Kidney tubule cell (primary cell): Measurements from ENCODE around the gene ABLIM1.
A peak's percentile ranks its signal among the peaks of the same experiment; 100 is the strongest.

ENCODE experiments used
- DNase-seq: peaks from one replicate; pipeline ENCODE4 v3.0.0-alpha.2; 2018; ENCODE audit warnings: low spot score

ABLIM1 gene

GRCh38 chr10:114408112-114408967 is 249.7 kb downstream of the ABLIM1 start:
- DNase-seq: peak; percentile 42

GRCh38 chr10:114406455-114406854 is 251.6 kb downstream of the ABLIM1 start:
- no peak for DNase-seq

GRCh38 chr10:114405011-114405350 is 253.1 kb downstream of the ABLIM1 start:
- DNase-seq: peak; percentile 22

- DNase-seq: peak; percentile 58
These were observed 253.7 kb downstream of the ABLIM1 start, which contains the start of gene AFAP1L2 for GRCh38 chr10:114404171-114405010. Gene AFAP1L2 (minus strand): TSS chr10:114404502. CDS start chr10:114404455, 47 bp downstream.

GRCh38 chr10:114403541-114404161 is 254.4 kb downstream of the ABLIM1 start:
- DNase-seq: peak; percentile 51

GRCh38 chr10:114402871-114403540 is 255.1 kb downstream of the ABLIM1 start:
- peak; percentile 54 for DNase-seq

- DNase-seq: no peak
These were observed 255.8 kb downstream of the ABLIM1 start for GRCh38 chr10:114402233-114402632.

- peak; percentile 73 for DNase-seq
These were observed 256.8 kb downstream of the ABLIM1 start for GRCh38 chr10:114401195-114401791.

- DNase-seq: no peak
These were observed 258.0 kb downstream of the ABLIM1 start for GRCh38 chr10:114400091-114400490.

GRCh38 chr10:114399576-114399975 is 258.5 kb downstream of the ABLIM1 start:
- no peak for DNase-seq

GRCh38 chr10:114398587-114399331 is 259.3 kb downstream of the ABLIM1 start:
- DNase-seq: no peak

GRCh38 chr10:114397651-114398145 is 260.4 kb downstream of the ABLIM1 start:
- peak; percentile 29 for DNase-seq

GRCh38 chr10:114396464-114396863 is 261.6 kb downstream of the ABLIM1 start:
- DNase-seq: no peak

- no peak for DNase-seq
These were observed 262.6 kb downstream of the ABLIM1 start for GRCh38 chr10:114395366-114396022.

- DNase-seq: no peak
These were observed 263.5 kb downstream of the ABLIM1 start for GRCh38 chr10:114394531-114394930.

GRCh38 chr10:114393886-114394285 is 264.2 kb downstream of the ABLIM1 start:
- DNase-seq: no peak

- peak; percentile 61 for DNase-seq
These were observed 264.6 kb downstream of the ABLIM1 start for GRCh38 chr10:114393482-114393881.

- peak; percentile 80 for DNase-seq
These were observed 265.8 kb downstream of the ABLIM1 start for GRCh38 chr10:114392112-114392835.

GRCh38 chr10:114391599-114391998 is 266.5 kb downstream of the ABLIM1 start:
- peak; percentile 74 for DNase-seq
